Stimulated activated CD4-positive, alpha-beta T cell treated with anti-CD3 and anti-CD28 coated beads, TNF-alpha, amount 100 ng/mL, for 48 hours (primary cell): ENCODE results near the gene ADGRF1.

Experiments used
- DNase-seq, 3 donors: peaks; one replicate each; pipeline ENCODE4 v3.0.0-alpha.2; 2020; ENCODE audit warnings: low read depth in 3 of 3

The ADGRF1 gene

DNA sequence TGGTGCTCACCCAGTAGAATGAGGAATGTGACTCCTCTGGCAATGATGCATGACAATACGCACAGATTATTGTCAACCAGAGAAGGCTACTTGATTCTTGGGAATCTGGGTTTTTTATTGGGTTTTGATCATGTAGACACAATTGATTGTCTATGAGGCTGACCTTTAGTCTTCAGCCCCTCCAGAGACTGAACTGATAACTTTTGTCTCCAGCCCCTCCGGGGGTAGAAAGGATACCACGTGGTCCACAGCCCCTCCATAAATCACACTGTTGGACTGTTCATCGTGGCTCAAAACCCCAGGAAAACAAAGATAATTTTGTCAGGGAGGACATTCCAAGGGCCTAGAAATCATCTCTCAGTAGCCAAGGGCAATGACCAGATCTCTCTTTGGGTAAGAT is 62.9 kb downstream of the ADGRF1 start:
- no peak for DNase-seq

DNA sequence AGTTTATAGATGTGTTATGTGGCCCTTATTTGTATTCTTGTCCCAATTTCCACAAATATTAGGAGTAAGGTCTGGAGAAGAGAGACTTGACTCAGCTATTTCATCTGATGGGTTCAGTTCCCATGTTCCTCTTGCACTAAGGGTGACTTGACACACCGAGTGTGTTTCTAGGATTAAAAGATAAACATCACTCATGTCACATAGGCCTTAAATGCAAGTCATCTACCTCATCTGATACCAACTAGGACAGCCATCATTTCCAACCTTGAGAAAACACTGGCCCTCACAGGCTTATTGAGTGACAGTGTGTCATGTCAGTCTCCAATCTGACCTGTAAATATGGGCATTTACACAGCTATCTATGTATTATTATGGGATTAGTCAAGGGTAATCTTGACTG is 67.3 kb downstream of the ADGRF1 start:
- DNase-seq: no peak

DNA sequence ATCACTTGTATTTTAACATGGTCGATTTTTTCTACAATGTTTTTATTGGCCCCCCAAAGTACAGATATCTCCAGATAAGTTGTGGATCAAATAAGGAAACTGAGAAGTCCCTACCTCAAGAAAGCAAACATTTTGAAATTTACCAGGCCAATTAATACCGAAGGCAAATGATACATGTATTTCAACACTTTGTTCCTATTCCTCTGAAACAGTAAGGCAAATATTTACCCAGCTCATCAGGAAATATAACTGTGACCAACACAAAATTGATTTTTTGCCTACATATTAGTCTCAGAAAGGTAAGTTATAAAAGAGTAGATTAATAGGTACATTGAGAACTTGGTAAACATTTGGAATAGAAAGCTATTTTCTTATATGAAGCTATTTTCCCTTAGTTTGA is 69.1 kb downstream of the ADGRF1 start:
- no peak for DNase-seq

DNA sequence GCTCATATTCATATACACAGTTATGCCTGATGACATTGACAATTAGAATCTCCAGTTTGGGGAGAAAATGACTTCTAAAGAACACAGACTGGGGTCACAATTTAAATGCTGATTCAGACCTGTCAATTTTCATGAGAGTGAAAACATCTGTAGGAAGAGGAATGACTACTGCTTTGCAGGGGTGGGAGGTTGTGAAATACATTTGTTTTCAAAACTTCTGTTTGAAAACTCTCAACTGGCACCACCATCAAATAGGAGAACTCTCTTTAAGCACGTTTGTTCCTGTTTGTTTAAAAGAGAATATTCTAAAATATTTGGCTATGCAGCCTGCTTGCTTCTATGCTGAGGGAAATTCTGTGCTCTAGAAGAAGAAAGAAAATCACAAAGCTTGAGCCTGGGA is 69.6 kb downstream of the ADGRF1 start:
- no peak for DNase-seq

DNA sequence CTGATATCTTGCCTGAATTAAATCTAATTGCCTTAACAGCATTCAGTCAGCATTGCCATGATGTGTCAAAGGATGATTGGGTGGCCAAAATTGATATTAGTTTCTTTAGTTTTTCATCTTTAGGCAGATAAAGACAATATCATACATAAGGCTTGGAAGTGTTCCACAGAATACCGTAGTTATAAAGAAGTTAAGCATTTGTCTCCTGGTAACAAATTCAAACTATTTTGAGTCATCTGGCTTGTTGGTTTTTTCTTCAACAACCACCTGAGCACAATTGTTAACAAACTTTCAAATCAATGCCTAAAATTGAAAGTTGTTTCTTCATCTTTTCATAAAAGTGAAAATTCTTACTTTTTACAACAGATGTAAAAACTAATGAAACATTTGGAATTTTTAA is 72.9 kb downstream of the ADGRF1 start:
- no peak for DNase-seq

DNA sequence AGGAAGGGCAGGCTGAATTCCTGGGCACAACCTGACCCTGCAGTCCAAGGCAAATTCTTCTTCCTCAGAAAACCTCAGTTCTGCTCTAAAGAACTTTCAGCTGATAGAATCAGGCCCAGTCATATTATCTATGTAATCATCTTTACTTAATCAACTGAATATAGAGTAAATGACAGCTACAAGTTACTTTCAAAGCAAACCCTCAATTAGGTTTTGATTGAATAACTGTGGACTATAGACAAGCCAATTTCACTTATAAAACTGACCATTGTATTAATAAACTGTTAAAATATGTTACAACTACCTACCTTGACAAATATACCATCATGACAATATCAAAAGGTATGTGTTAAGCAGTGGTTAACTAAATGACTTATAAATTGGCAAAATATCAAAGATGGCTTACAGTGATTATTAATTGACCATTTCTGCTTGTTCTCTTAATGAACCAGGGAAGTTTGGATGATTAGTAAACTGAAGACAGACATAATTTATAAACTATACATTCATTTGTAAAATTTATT is 74.2 kb downstream of the ADGRF1 start:
- DNase-seq: no peak

DNA sequence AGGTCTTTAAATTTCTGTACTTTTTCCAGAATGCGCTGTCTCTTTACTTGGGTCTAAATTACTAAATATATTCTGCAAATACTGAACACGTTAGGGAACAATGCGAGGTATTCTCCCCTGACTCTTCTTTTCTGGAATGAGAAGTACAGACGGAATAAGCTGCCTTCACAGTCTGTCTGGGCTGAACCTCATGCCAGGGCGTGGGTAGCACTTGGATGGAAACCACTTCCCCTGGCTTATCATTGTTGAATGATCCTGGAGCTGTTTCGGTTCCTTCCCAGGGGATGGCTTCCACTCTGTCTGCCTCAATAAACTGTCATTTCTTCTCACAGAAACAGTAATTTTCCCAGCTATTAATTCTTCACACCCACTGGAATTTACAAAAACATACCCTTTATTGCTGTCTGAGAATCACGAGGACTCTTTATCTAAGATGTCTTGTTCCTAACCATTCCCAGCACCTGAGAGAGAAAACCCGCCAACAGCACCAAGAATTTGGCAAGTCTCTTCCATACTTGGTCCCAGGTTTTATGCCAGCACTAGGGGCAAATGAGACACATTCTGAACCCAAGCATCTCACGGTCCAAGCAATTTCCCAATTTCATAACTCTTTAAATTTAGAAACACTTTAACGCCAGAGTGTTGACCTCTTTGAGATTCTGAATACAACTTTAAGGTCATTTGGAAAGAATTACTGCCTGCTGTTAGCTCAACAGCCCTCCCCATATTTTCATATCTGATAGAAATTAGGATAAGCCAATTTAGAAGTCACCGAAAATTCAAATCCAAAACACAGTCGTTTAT is 77.2 kb downstream of the ADGRF1 start:
- DNase-seq: no peak

DNA sequence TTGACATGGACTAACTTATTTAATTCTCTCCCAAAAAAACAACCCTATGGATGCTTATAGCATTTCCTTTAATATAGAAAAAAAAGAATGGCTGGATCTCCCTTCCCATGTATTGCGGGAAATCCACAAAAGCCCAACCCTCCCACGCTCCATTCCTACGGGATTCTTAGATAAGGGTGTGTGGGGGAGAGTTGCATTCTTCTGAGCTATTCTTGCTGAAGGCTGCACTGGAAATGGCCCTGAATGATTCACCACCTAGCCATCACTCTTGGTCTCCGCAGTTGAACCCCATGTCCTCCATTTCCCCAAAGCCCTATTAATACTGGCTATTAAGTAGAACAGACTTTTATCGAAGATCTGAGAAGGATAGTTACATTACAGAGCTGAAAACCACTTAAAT is 78.5 kb downstream of the ADGRF1 start:
- no peak for DNase-seq

DNA sequence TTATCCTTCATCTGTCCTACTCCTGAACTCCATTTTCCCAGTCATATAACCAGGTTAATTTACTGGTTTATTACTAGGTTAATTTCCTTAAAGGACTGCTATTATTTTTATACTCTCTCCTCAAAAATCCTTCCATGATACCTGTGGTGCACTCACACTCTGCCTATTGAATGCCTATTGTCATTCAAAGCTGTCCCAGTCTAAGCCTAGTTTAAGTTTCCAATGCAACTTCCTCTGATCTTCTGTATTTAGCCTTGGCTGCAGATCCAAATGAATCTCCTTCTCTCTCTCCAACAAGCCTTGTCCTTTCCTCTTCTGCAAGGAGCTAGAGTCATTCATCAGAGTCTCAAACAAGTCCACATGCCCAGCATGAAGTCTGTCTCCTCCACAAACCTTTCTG is 79.1 kb downstream of the ADGRF1 start:
- DNase-seq: no peak

DNA sequence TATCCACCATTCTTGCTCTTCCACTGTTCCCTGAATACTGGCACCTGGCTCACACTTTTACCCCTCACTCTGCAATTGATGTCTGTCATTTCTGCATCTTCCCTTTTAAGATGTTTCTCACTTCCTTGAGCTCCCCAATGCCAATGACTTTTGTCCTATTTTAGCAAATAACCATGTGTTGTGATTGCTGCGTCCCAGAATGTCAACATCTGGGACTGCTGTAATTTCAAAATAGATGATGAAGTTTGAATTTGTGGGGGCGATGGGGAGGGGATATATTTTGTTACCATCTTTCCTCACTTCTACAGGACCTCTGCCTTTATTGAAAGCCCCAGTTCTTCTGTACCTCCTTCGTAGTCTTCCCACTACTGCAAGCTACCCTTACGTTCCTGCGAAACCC is 80.4 kb downstream of the ADGRF1 start:
- no peak for DNase-seq

DNA sequence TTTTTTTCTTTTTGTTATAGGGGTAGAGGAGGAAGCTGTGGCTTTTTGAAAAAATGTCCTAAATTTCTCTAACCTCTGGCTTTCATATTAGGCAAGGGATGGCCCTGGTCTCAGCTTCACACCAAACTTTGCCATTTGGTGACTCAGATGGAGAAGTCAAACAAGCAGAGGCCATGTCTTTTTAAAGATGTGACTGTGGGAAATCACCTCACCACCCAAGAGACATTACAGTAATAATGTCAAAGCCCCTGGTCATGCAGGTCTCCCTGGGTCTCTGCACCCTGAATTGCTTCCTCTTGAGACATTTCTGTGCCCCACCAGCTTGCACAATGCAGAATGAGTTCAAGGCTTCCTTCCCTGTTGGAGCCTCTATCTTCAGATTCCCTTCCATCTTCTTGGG is 80.9 kb downstream of the ADGRF1 start:
- no peak for DNase-seq

DNA sequence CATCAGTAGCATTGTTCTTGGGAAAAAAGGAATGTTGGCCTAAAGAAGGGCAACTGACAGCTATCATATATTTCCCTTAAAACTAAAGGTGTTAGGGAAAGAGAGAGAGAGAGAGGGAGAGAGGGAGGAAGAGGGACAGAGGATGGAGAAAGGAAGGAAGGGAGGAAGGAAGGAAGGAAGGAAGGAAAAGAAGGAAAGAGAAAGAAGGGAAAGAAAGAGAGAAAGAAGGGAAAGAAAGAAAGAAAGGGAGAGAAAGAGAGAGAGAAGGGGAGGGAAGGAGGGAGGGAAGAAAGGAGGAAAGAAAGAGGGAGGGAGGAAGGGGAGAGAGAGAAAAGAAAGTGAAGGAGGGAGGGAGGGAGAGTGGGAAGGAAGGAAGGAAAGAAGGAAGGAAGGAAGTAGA is 82.7 kb downstream of the ADGRF1 start:
- DNase-seq: no peak

DNA sequence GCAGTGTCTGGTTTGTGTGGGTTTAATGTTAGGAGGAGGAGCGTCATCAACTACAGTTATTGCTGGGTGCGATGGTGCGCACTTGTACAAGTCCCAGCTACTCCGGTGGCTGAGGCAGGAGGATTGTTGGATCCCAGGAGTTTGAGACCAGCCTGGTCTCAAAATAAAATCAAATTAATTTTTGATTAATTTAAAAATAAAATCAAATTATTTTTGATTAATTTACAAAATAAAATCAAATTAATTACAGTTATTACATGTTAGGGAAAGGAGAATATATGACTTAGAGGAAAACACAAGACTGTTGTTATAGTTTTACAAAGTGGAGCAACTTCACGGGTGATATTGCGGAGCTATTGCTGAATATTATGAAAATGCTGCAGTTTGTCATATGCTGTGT is 85.7 kb downstream of the ADGRF1 start:
- no peak for DNase-seq

DNA sequence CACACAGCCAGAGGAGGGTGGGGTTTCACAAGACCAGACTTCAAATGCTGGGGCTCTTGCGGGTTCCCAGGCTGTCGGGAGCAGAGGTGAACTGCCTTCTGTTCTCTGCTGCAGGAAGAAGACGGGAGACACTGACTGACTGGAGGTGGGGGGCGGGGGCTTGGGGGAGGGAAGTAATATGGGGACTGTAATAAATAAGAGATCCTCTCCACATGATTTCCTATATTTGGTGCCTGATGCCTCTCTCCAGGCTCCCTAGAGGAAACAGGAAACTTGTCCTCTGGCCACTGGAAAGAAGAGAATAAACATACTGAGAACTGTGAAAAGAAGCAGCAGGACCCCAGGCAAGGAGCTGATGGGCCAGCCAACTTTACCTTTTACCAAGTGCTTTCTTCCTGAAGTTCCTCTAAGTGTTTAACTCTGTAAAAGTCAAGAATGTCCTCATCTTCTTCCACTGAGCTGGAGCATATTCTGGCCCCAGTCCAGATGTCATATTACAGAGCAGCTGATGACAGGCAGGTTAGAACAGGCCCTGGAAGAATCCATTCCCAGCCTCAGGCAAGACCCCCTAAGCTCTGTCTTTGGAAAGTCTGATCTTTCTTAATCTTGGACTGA is 87.2 kb downstream of the ADGRF1 start:
- DNase-seq: no peak

DNA sequence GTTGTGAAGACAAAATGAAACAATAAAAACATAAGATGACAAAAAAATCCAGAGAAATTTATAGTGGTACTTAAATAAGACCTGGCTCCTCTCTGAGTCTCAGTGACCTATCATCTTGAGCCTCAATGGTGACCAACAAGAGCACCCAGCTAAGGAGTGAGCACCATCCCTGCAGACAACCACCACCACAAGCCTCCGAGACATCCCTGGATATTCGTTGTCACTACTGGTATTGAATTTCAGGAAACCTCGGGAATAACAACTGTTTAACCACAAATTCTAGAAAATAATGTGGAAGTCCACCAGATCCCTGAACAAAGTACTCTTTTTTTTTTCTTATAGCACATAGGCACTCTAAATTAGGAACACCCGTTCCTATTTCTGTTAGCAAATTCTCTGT is 88.2 kb downstream of the ADGRF1 start:
- DNase-seq: no peak

DNA sequence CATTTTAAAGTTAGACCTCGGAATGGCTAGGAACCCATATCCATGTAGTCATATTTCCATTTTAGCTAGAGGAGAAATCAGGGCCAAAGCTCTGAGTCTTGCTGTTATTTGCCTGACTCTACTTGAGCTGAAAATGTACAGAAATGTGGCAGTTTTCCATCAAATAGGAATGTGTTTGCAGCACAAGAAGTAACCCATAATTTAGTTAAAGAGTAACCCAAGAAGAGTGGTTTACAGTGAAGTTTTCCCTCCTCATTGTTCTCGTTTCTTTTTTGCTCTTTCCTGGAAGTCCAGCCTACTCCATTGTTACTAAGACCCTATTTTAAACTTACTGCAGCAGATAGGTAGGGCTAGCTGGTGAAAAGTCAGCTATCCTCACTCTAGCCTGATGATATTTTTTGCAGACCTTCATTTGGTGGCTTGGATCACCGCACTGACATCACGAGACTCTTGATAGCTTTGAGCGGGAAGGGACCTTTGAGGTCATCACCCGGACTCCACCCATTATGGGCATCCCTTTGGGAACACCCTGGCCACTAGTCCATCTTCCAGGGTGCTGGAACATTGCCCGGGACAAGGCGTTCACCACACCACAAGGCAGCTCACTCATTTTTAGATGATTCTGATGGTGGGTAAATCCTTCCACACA is 92.4 kb downstream of the ADGRF1 start:
- DNase-seq: no peak

DNA sequence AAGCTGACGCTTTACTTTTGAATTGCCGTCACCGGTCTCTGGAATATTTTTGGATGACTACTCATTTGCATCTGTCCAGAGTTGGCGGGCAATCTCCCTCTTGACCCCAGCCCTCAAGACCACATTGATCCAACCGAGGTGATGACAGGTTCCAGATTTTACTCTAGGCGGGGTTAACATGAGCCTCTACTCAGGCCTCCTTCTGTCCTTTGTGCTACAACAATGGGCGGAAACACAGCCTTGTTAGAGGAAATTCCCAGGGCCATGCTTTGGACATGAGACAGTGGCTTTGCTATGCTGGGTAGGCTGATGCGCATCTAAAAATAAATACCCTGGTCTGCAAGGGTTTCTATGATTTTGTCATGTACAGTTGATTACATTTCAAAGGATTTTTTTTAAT is 93.4 kb downstream of the ADGRF1 start:
- DNase-seq: no peak
